ENCODE results near the gene PNPLA7. TPM values are rescaled to one million over a fixed set of nuclear protein-coding genes. Genes with fewer than 3 reads are reported as not detected.
"Not testable (repeated sequence)": the region's sequence is repeated elsewhere in the genome, so short reads cannot be mapped to it uniquely, and the experiment has no call there.

PNPLA7 gene
- total RNA-seq (10 to 100 TPM in 5 of 7 donors, 1 to 10 TPM in 2; 4.5 to 29.3 (median 13.0) TPM), polyA plus RNA-seq (10 to 100 TPM in 1 of 2 donors, 1 to 10 TPM in 1; 2.2 to 19.9 TPM)
- long read RNA-seq, donor 1, partial matches to known transcripts = 21 of 31 reads
- long read RNA-seq, donor 1, other reads (novel, unspliced or antisense) = 10 of 31 reads
- long read RNA-seq, donor 2 = 0 reads
- long read RNA-seq, donor 3, full-length matches to known transcripts = 3 of 46 reads
- long read RNA-seq, donor 3, partial matches to known transcripts = 29 of 46 reads
- long read RNA-seq, donor 3, other reads (novel, unspliced or antisense) = 14 of 46 reads

DNA sequence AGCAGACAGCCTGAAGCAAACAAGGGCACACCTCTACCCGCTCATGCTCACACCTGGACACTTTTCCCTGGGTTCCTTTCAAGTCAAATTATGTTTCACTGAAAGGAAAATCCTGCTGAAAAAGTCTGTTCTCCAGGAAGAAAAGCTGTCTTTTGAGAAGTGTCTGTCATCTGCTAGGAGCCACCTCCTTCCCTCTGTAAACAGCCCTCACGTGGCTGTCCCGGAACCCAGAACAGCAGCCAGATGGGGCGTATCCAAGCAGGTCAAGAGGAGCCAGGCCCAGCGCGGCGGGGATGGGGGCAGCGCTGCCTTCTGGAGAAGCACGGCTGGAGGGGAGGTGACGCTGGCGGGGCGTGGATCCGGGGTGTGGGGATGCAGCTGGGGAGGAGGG, at the start of gene PNPLA7:
PNPLA7 (minus strand) TSS at position 172 of the 391 bp plus-strand sequence. CDS start 205 bp downstream, outside the sequence.
- Histone ChIP-seq H3K27me3 (no peaks in the 10 kb centered on the region), H3K9me3 (no peaks in the 10 kb centered on the region), H3K27ac (peak within 1 kb of the TSS; percentile 74 to 76), H3K4me3 (peak within 1 kb of the TSS; percentile 75), H3K36me3 (no peaks in the 10 kb centered on the region), H3K4me1 (ENCODE audit: insufficient read depth) (peaks cover 13% of the 10 kb centered on the region)
- DNase-seq = peak; percentile 85 to 90 (median 87)
- WGBS, 3 donors = 3% methylated on average over 11 to 13 of the region's 13 CpGs
- TF ChIP-seq POLR2A (IDR thresholded peaks at IDR 0.05) = no peak
- TF ChIP-seq, protein P1, sequence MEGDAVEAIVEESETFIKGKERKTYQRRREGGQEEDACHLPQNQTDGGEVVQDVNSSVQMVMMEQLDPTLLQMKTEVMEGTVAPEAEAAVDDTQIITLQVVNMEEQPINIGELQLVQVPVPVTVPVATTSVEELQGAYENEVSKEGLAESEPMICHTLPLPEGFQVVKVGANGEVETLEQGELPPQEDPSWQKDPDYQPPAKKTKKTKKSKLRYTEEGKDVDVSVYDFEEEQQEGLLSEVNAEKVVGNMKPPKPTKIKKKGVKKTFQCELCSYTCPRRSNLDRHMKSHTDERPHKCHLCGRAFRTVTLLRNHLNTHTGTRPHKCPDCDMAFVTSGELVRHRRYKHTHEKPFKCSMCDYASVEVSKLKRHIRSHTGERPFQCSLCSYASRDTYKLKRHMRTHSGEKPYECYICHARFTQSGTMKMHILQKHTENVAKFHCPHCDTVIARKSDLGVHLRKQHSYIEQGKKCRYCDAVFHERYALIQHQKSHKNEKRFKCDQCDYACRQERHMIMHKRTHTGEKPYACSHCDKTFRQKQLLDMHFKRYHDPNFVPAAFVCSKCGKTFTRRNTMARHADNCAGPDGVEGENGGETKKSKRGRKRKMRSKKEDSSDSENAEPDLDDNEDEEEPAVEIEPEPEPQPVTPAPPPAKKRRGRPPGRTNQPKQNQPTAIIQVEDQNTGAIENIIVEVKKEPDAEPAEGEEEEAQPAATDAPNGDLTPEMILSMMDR (IDR thresholded peaks at IDR 0.05) = no peak
- TF ChIP-seq EP300 (IDR thresholded peaks at IDR 0.05) = no peak
- intact Hi-C loops (cut with DNase I) = no loop called here

DNA sequence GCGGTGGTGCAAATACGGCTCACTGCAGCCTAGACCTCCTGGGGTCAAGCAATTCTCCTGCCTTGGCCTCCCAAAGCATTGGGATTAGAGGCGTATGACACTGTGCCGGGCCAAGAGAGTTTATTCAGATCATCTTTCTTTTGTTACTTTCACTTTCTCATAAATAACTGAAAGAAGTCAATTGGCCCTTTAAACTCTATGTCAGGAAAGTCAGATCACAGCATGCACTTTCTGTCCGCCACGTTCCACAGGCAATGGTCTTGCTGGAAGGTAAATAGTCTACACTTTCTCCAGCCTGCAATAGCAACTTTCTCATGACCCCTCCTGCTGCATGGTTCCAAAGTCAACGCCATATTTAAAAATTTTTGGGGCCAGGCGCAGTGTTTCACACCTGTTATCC, 48.7 kb upstream of the PNPLA7 start:
- Histone ChIP-seq H3K9me3 (no peaks in the 10 kb centered on the region), H3K36me3 (no peaks in the 10 kb centered on the region), H3K27ac (no peak overlapping the region), H3K4me3 (no peak overlapping the region), H3K4me1 (ENCODE audit: insufficient read depth) (no peaks in the 10 kb centered on the region), H3K27me3 (no peaks in the 10 kb centered on the region)
- DNase-seq = no peak
- no peak for TF ChIP-seq POLR2A (IDR thresholded peaks at IDR 0.05)
- TF ChIP-seq EP300 (IDR thresholded peaks at IDR 0.05) = no peak
- TF ChIP-seq, protein P1 (IDR thresholded peaks at IDR 0.05) = no peak
- WGBS, 3 donors = 66 to 80% (median 70%) methylated on average over 8 of the region's 8 CpGs
- intact Hi-C loops (cut with DNase I) = no loop called here

DNA sequence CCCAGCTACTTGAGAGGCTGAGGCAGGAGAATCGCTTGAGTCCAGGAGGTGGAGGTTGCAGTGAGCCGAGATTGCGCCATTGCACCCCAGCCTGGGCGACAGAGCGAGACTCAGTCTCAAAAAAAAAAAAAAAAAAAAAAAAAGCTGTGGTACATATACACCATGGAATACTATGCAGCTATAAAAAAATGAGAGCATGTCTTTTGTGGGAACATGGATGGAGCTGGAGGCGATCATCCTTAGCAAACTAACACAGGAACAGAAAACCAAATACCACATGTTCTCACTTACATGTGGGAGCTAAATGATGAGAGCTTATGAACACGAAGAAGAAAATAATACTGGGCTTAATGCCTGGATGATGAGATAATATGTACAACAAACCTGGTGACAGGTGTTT, 46.4 kb upstream of the PNPLA7 start:
- intact Hi-C loops (cut with DNase I); H3K4me3 ChIP-seq; H3K36me3 ChIP-seq; H3K9me3 ChIP-seq; H3K27ac ChIP-seq; H3K27me3 ChIP-seq; H3K4me1 ChIP-seq (ENCODE audit: insufficient read depth); DNase-seq: not testable (repeated sequence)
- 90 to 95% (median 93%) methylated on average over 7 of the region's 7 CpGs for WGBS, 3 donors

DNA sequence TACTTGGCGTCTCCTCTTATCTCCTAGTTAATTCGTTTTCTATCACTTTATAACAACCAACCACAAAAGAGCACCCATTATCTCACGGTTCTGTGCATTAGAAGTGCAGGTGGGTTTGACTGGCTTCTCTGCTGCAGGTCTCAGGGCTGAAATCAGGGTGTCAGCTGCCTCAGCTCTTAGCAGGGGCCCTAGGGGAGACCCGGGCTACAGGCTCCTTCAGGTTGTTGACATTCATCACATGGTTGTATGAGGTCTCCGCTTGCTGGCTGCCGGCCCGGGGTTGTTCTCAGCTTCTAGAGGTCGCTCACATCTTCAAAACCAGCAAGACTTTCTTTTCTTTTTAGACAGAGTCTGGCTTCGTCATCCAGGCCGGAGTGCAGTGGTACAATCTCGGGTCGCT, 43.0 kb upstream of the PNPLA7 start:
- intact Hi-C loops (cut with DNase I) = no loop called here
- 66 to 83% (median 70%) methylated on average over 12 of the region's 12 CpGs for WGBS, 3 donors

DNA sequence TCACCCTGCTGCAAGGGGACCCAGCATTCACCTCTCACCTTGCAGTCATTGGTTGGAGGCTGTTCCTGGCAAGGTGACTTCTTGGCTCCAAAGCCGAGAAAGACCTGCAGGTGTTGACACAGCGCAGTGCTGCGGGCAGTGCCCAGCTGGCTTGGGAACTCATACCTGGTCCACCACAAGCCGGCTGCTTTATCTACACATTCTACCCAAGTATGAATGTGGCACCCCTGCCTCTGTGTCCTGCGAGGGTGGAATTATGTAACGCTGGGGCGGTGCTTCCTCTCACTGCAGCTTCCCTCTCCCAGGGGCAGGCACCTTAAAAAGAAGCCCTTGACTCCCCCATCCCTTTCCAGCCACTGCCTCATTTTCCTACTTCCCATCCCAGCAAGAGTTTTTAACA, 42.6 kb upstream of the PNPLA7 start:
- intact Hi-C loops (cut with DNase I) = no loop called here

More for the DNA sequence above, 43.0 kb upstream of the PNPLA7 start:
- no peak for DNase-seq
- Histone ChIP-seq H3K9me3 (no peaks in the 10 kb centered on the region), H3K36me3 (no peaks in the 10 kb centered on the region), H3K27me3 (no peaks in the 10 kb centered on the region), H3K4me1 (ENCODE audit: insufficient read depth) (peaks cover 9% of the 10 kb centered on the region), H3K4me3 (no peak overlapping the region), H3K27ac (no peak overlapping the region)
- TF ChIP-seq POLR2A (IDR thresholded peaks at IDR 0.05) (no peak), EP300 (IDR thresholded peaks at IDR 0.05) (no peak)
- TF ChIP-seq, protein P1 (IDR thresholded peaks at IDR 0.05) = no peak

More for the DNA sequence above, 42.6 kb upstream of the PNPLA7 start:
- Histone ChIP-seq H3K27me3 (no peaks in the 10 kb centered on the region), H3K27ac (no peak overlapping the region), H3K4me1 (ENCODE audit: insufficient read depth) (peaks cover 9% of the 10 kb centered on the region), H3K4me3 (no peak overlapping the region), H3K36me3 (no peaks in the 10 kb centered on the region), H3K9me3 (no peaks in the 10 kb centered on the region)
- WGBS, 3 donors = 84 to 87% (median 85%) methylated on average over 7 of the region's 7 CpGs
- DNase-seq = no peak
- TF ChIP-seq POLR2A (IDR thresholded peaks at IDR 0.05) (no peak), EP300 (IDR thresholded peaks at IDR 0.05) (no peak)
- TF ChIP-seq, protein P1 (IDR thresholded peaks at IDR 0.05) = no peak
